Erythroblast (primary cell): ENCODE measurements around the gene CD46.

ENCODE experiments used
- GATA1 ChIP-seq: IDR thresholded peaks from 2 replicates; pipeline ENCODE4 v1.6.1; 2011; ENCODE audit warnings: low read depth, mild to moderate bottlenecking, control low read depth, low read length, moderate library complexity
- POLR2A ChIP-seq: IDR thresholded peaks from 2 replicates; pipeline ENCODE4 v1.6.1; 2011; ENCODE audit warnings: mild to moderate bottlenecking, low read length

DNA sequence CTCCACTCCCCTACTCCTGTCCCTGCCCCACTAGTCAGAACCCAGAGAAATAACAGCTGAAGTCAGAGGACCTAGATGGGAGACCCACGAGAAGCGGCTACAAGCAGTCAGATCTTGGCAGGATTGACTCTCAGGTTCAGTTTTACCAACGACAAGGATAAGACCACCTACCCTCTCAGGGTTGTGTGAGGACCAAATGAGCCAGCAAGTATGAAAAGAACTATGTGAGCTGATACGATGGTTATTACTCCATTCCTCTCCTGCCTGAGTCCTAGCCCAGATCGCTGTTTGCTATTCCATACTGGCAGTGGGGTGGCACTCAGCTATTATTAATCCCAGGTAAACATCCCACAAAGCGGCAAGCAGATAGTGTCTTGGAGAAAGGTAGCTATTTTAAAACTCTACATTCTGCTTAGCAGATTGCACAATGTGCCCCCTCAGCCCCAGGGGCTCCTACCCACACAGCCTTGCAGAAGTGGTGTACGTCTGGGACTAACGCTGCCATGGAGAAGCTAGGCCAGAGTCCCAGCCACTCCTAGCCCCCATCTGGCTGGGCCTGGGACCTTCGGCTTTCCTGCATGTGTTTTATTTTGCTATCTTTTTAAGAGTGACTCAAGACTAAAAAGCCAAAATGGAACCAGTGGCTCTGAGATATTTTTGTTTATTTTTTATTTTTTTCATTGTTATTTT, 58.9 kb downstream of the CD46 start:
- no peak for TF ChIP-seq POLR2A
- TF ChIP-seq GATA1 = no peak
